SK-N-SH treated with all-trans-retinoic acid at 6 μM for 48 hours (cell line): ENCODE data around the gene GSS.

ENCODE experiments used
- ARNTL ChIP-seq: fragments of 450-650 bp; formaldehyde crosslinking; IDR thresholded peaks from 2 replicates; pipeline ENCODE4 v1.5.0; 2020; ENCODE audit warnings: low read depth, mild to moderate bottlenecking, moderate library complexity, borderline replicate concordance
- BACH2 ChIP-seq: fragments of 250-450 bp; sonication (Bioruptor Pico); IDR thresholded peaks from 2 replicates; pipeline ENCODE4 v1.9.0; 2021; ENCODE audit warnings: mild to moderate bottlenecking, borderline replicate concordance
- CREB5 ChIP-seq: fragments of 250-450 bp; sonication (Bioruptor Pico); IDR thresholded peaks from 2 replicates; pipeline ENCODE4 v1.5.1; 2020; ENCODE audit warnings: low read depth, mild to moderate bottlenecking, moderate library complexity
- CSDC2 ChIP-seq: fragments of 250-450 bp; sonication (Bioruptor Pico); IDR thresholded peaks from 2 replicates; pipeline ENCODE4 v1.5.0; 2020; ENCODE audit warnings: mild to moderate bottlenecking, moderate library complexity
- PATZ1 ChIP-seq: fragments of 250-450 bp; sonication (Bioruptor Pico); IDR thresholded peaks from 2 replicates; pipeline ENCODE4 v1.8.0; 2020; ENCODE audit warnings: mild to moderate bottlenecking, moderate library complexity, borderline replicate concordance
- POU6F1 ChIP-seq: fragments of 250-450 bp; sonication (Bioruptor Pico); IDR thresholded peaks from 2 replicates; pipeline ENCODE4 v1.8.0; 2021; ENCODE audit warnings: low read depth, mild to moderate bottlenecking, moderate library complexity, borderline replicate concordance
- PPARA ChIP-seq: fragments of 250-450 bp; sonication (Bioruptor Pico); IDR thresholded peaks from 2 replicates; pipeline ENCODE4 v1.5.0; 2020; ENCODE audit warnings: mild to moderate bottlenecking, borderline replicate concordance
- RARB ChIP-seq: fragments of 250-450 bp; sonication (Bioruptor Pico); IDR thresholded peaks from 2 replicates; pipeline ENCODE4 v1.8.0; 2021; ENCODE audit warnings: mild to moderate bottlenecking, moderate library complexity
- SNAI2 ChIP-seq: fragments of 250-450 bp; sonication (Bioruptor Pico); IDR thresholded peaks from 2 replicates; pipeline ENCODE4 v1.5.0; 2020; ENCODE audit warnings: mild to moderate bottlenecking, moderate library complexity
- ZNF8 ChIP-seq: fragments of 450-650 bp; formaldehyde crosslinking; IDR thresholded peaks from 2 replicates; pipeline ENCODE4 v1.5.0; 2020; ENCODE audit warnings: mild to moderate bottlenecking, moderate library complexity

GRCh38 chr20:34990231-34990630, 34.6 kb upstream of the GSS start:
- no peak for TF ChIP-seq SNAI2
- TF ChIP-seq CSDC2 (CRISPR knock-in tag): no peak
- no peak for TF ChIP-seq CREB5
- no peak for TF ChIP-seq POU6F1 (CRISPR knock-in tag)
- TF ChIP-seq ZNF8 (CRISPR knock-in tag): no peak
- no peak for TF ChIP-seq PATZ1 (CRISPR knock-in tag)
- no peak for TF ChIP-seq ARNTL (CRISPR knock-in tag)
- no peak for TF ChIP-seq RARB (CRISPR knock-in tag)
- TF ChIP-seq BACH2 (CRISPR knock-in tag): no peak
- no peak for TF ChIP-seq PPARA
